RCC 7860 (cell line): ENCODE results near the gene PARP12.

Experiments
- DNase-seq: peaks from one replicate; pipeline ENCODE4 v3.0.0-alpha.2; 2015; ENCODE audit warnings: low spot score
- FAIRE-seq: peaks from 2 replicates; lab custom pipeline; 2012; peaks lifted over from hg19 to GRCh38; lab: Jason Lieb, UNC

Gene PARP12

DNA sequence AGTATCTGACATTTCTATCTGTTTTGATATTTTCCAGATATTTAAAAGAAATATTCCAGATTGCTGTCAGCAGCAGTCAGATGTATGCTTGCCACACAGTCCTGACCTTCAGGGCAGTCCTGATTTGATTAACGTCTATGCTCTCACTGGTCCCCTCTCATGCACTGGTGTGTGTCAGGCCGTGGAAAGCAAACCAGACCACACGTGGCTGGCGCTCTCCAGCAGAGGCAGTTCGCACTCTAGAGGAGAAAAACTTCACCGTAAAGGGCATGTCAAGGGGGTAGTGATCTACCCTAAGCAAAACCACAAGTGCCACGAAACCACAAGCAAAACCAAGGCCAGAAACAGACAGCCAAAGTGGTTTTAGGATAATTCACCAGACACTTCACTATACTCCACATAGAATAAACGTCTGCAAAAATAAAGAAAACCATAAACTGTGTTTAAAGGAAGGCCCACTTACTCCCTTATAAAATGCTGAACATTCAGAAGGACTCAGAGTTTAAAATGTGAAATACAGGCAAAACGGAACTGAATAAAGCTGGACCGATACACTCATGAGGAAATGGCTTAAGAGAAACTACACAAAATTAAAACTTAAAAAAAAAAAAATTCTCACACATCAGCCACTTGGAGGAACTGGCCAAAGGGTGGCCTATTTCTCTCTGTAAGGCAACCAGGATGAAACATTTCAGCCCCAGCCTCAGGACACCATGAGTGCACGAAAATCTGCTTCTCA is 26.4 kb downstream of the PARP12 start:
- FAIRE-seq (peak; percentile 74), DNase-seq (peak; percentile 42)

DNA sequence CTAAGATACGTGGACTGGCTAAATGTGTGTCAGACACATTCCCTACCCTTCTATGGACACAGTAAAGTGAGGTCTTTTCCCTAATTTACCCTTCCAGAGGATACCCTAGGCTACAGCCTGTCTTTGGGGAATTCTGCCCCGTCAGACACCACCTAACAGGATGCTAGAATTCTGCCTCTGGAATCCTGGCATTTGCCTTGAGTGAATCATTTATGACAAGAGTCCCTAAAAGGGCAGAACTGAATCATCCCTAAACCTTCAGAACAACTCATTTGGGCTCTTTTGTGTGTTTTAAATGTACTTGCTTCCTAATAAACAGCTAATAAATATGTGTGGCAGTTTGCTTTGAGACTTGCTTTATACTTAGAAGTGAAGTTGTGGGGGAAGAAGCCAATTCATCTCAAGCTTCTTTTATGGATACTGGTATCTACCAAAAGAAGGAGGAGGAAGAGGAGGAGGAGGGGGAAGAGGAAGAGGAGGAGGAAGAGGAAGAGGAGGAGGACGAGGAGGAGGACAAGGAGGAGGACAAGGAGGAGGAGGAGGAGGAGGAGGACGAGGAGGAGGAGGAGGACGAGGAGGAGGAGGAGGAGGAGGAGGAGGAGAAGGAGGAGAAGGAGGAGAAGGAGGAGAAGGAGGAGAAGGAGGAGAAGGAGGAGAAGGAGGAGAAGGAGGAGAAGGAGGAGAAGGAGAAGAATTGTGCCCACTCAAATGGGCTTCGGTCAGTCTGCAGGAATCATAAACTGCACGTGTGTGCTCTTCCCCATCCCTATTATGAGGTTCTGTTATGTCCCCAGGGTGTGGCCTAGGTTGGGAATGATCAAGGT is 27.1 kb downstream of the PARP12 start:
- peak; percentile 15 for FAIRE-seq
- DNase-seq: peak; percentile 37

DNA sequence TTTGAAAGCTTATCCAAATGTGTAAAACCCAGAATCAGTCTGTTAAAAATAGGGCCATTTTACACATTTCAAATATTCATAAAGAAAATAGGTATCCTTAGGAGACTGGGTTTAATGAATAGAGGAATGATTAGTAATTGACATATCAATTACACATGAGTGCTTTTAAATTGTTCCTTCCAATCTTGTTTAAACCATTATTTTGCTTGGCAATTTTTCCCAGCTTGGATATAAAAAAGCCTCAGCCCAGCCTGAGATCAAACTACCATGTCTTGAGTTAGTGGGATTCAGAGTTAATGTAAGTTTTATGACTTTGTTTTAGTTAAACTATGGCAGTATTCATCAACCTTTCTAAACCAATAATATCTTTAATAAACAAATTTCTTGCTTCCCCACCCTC is 28.3 kb downstream of the PARP12 start:
- DNase-seq (no peak), FAIRE-seq (no peak)

DNA sequence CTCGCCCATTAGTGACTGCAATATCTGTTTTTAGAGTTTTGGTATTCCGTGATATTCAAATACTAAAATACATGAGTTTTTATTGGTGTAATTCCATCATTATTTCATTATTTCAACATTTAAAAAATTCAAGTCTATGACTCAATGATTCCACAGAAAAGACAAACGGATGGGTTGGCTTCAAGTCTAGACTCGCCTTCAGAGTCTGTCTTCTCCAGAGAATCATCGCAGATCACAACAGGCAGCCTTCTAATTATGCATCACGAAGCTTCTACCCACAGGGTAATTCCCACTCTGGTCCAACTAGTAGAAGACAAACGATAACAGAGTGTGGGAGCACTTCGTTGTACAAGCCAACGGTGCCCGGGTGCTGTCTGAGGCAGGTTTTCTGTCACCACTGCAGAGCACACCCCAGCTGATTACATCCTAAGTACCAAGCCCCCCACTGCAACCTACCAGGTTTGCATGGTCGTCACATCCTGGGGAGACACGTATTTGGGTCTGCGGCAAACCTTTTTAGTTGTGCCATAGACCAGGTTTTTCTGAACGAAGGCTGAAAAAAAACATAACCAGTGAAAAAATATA is 28.9 kb downstream of the PARP12 start:
- DNase-seq: no peak
- FAIRE-seq: no peak

DNA sequence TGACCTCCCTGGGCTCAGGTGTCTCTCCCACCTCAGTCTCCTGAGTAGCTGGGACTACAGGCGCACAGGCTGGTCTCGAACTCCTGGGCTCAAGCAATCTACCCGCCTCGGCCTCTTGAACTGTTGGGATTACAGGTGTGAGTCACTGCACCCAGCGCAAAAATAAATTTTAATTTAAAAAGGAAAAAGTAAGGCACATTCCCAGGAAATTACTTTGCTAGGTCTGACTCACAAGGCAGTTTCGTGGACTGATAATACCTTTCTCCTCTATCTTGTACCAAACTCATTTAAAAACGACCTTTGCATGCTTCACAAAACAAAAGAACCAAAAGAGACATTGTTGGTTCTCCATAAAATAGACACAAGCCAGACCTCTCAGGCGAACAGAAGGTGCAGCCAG is 29.7 kb downstream of the PARP12 start:
- DNase-seq (no peak), FAIRE-seq (no peak)

DNA sequence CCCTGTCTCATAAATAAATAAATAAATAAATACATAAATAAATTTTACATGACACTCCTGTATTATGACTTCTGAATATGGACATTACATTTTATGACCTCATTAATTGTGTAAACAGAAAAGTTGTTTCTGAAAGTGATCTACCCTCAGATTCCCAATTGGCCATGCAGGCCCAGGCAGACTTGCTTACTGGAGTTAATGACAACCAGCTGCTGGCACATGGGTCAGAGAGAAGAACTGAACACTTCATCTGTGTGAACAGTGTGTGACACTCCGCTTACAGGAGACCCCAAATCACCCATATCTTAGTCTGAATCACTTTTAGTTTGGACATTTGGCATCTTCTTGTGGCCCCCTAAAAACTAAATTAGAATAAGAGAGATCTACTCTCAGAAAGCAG is 31.4 kb downstream of the PARP12 start:
- FAIRE-seq: no peak
- DNase-seq: no peak

DNA sequence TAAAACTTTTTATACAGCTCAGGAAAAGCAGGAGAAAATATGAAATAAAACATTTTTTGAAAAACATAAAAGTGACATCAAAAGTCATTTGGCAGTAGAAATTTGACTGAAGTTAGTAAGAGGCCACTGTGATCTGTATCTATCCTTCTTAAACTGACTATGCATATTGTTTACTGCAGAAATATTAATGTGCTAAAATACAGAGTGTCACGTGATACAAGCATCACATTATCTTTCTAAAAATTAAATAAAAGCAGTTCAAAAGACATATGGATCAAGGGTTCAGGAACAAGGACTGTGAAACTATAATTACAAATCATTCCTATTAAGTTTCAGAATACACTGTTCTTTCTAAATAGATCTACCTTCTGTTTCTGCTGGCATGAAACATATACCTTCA is 33.7 kb downstream of the PARP12 start:
- DNase-seq (no peak), FAIRE-seq (no peak)

DNA sequence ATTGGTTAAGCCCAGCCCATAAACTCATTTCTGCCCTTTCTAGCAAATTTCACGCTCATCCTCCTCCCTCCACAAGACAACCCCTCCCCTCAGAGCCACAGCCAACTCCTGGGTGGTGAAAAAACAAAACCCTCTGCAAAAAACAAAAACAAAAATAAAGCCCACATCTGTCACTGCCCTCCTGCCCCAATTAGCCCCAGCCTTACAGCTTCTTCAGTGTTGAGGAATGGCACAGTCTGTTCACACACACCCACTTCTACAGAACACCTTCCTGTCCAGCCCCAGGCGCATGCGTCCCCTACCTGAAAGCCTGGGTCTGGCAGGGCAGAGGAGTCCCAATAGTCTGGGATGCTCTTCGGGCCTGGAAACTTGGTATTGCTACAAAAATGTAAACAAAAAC is 34.4 kb downstream of the PARP12 start:
- DNase-seq: no peak
- no peak for FAIRE-seq

DNA sequence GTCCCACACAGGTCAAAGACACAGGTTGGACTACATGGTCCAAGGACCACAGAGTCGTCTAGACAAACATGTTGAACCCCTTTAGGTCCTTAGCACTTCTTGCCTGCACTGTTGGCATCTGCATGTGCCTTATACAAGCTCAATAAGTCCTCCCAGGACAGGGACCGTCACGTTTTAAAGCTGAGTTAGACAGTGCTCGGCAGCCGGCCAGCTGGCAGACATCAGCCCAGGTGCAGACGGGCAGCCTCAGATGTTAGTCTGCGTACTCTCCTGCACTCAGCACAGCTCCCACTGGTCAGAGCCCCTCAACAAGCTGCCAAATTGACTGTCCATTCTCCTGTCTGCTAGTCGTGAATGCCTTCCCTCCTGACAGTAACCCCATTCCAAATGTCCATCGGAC is 34.9 kb downstream of the PARP12 start:
- no peak for FAIRE-seq

DNA sequence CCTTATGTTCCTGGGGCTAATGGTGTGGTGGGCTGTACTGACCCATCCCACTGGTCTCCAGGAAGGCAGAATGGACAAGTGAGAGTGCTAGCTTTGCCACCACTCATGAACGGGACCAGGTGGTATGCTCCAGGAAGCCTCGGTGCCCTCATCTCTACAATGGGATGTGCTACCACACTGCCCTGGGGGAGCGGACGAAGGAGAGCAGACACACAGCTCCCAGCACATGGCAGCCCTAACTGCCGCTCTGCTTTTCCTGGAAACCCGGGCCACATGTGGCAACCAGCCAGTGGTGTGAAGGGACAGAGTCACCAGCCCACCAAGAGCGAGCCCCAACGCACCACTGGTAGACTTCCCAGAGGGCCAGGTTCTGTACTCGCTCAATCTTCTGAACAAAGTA is 35.8 kb downstream of the PARP12 start:
- no peak for DNase-seq
- FAIRE-seq: no peak

More for the DNA sequence above, 34.9 kb downstream of the PARP12 start:
- no peak for DNase-seq

DNA sequence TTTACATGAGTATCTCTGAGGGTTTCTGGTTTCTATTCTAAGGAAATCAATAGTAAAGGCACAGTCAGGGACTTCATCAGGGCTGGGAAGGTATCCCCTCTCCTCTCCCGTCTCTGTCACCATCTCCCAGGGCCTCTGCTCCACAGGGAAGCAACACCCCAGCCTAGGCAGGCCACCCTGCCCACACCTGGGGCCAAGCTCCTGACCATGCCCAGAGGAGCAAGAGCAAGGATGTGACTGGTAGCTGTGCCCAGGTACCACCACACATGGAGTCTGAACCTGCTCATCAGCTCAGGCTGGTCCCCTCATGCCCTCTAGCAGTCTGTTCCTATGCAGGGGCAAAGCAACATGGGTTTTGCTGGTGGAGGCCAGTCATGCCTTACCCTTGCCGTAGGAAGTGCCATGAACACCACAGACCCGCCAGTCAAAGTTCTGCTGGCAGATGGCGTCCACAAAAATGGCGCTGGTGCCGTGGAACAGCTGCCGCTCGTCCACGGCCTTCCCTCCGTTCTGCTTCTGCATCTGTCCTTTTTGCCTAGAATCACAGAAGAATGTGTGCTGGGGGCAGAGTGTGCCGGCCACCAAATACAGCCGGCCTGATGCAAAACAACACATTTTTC is 36.8 kb downstream of the PARP12 start:
- FAIRE-seq (no peak), DNase-seq (no peak)

DNA sequence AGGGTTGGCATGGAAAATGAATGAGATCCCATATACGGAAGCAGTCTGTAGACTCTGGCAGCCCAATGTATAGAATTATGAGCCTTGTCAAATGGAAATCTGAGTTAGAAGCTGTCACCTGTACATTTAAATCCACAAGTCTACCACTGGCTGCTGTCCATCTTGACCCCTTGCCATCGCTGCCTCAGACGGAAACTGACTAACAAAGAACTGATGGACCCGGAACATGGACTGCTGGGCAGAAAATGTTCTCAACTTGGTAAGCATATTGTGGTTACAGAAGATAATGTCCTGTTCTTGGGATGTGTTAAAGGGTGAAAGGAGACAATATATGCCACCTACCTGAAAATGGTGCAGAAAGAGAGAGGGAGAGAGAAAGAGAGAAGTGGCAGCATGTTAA is 37.5 kb downstream of the PARP12 start:
- FAIRE-seq: no peak
- no peak for DNase-seq

DNA sequence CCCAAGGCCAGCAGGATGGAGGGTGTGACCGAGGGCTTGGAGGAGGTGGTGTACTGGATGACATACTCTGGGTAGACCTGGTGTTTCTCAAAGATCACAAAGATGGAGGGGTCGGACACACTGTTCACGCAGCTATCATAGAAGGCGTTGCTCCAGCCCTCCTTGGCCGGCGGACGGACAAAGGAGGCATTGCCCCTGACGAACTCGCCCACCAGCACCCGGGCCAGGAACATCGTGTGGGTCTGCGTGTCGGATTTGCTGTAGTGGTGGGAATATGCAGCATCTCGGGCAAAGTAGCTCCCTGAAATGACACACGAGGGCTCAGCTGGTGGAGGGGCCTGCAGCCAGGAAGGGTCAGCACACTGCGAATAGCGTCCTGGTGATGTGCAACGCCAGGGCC is 38.2 kb downstream of the PARP12 start:
- no peak for DNase-seq
- no peak for FAIRE-seq

DNA sequence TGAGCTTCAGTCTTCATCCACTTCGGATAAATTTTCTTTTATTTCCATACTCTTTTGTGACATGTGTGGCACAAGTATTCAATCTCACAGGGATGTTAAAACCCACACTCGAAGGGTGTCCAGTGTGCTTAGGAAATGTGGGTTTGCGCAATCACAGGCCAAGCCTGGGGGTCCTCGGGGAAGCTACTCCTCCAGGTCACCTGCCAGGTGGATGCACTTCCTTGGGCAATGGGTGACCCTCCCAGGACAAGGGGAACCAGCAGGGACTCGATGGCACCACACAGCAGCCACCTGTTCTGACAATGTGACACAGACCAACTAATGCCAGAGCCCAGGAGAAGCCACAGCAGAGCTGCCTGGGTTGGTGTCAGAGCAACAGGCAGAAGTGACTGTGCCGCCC is 39.0 kb downstream of the PARP12 start:
- no peak for FAIRE-seq
- no peak for DNase-seq

DNA sequence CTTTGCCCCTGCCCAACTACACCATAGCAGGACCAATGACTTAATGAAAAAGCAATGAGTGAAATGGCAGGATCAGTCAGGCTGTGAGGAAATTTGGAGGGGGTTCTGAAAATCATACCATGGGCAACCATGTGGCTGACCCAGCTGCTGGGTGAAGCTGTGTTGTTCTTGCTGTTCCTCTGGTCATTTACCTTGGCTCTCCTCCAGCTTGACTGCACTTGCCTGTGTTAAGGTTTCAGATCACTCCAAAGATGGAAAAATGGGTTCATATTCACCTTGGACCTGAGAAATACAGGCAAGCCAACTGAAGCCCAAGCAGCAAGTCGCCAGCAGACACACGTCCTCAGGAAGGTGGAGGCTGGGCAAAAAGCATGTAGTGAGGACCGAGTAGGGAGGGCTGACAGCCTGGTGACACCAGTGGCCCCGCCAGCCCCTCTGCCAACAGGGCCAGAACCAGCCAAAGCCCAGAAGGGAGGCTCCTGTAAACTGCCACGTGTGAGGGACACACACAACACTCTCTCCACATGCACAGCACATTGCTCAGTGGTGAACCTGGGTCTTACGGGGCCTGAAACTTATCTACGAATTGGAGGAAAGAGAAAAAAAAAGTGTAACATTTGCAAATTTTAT is 40.1 kb downstream of the PARP12 start:
- DNase-seq: no peak
- FAIRE-seq: no peak

DNA sequence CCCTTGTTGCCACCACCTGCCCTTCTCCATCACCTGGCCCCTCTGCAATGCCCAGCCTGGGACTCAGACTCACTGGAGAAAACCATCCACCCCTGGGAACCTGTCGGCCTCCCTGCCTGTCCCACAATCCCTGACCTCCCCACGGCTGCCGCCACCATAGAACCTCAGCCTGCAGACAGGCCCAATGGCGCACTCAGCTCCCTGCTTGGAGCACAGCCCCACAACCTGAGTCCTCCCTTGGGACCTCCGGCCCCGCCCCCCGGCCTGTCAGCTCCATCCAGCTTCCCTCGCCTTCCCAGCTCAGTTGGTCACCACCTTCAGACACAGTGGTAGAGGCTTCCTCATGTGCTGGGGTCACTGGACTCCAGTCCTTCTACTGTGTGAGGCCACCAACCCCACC is 41.1 kb downstream of the PARP12 start:
- no peak for DNase-seq
- FAIRE-seq: no peak

DNA sequence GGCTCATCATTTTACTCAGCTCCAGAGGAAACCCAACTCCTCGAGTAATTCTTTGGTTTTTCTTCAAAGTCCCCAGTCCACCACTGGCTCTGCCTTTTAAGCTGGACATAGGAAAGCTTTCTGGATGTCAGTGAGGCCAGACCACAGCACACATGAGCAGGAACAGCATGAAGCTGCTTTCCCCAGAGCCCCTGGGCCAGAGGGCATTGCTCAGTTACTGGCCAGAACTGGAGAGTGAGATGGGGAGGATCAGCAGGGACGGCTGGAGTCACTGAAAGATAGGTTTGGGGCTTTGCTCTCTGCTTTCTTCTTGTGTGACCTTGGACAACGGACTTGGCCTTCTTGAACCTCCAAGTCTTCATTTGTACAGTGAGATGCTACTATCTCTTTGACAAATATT is 43.1 kb downstream of the PARP12 start:
- DNase-seq: no peak
- FAIRE-seq: no peak

DNA sequence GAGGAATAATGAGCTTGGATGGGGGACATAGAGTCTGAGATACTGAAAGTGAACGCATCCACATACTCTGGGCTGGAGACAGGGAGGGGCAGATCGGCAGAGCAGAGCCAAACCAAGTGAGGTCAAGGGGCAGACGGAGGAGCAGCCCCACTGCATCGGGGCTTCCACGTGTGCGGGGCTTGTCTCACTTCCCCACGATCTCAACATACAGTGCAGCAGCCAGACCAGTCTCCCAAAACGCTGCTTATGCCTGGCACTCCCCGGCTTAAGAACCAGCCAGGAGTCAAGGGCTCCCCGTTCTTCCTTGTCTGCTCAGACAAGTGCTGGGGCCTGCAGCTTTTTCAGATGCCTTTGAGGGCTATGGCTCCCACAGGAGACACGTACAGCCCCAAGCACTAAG is 43.6 kb downstream of the PARP12 start:
- FAIRE-seq (no peak), DNase-seq (no peak)

DNA sequence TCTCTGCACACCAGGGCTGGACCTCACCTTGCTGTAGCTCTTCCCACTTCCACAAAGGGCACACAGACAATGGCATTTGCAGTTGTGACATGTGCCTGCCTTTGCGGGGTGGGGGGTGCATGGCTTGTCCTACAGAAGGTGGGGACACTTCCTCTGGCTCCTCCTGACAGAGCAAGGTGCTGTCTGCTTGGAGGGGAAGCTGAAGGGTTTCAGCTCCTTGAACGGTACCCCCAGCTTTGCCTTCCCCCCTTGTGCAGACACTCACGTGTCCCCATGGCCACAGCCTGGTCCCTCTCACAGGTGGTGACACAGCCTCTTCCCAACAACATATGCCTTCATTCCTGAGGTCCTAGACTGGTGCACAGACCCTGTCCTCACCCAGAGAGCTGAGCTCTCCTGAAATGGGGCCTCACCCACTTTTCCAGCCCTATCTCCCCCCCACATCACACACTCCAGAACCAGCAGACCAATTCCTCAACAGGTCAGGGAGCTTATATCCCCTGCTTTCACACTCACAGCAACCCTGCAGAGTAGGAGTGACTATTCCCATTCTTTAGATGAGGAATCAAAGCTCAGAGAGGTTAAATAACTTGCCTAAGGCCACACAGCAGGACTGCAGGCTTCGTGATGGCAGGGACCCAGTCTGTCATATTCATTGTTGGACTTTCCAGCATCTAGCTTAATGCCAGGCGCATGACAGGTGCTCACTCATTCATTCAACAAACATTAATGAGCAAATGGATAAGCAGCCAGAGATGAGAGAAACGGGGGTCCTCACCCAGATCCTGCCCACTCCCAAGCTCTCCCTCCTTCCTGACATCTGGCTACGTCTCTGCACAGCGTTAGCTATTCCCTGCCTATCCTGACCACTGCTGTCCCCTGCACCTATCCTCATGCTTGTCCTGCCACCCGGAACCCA is 44.4 kb downstream of the PARP12 start:
- FAIRE-seq (no peak), DNase-seq (no peak)

DNA sequence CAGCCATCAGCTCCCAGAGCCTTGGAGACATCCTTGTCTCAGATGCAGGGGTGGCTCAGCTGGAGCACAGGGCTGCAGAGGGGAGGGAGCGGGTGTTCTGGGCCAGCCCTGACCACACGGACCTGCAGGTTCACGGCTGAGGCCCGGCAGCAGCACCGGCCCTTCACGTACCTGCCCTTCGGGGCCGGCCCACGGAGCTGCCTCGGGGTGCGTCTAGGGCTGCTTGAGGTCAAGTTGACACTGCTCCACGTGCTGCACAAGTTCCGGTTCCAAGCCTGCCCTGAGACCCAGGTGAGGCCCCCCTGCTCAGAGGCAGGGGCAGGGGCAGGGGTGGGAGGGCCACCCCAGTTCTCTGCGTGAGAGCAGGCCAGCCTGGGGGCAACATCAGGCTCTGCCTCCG is 45.2 kb downstream of the PARP12 start:
- DNase-seq: no peak
- no peak for FAIRE-seq
